ENCODE data around the gene POLR2L.

Gene POLR2L

GRCh38 chr11:824942-825341, 17.4 kb downstream of the POLR2L start:
- no peak for DNase-seq

GRCh38 chr11:824292-824880, 17.9 kb downstream of the POLR2L start:
- DNase-seq = no peak

DNA sequence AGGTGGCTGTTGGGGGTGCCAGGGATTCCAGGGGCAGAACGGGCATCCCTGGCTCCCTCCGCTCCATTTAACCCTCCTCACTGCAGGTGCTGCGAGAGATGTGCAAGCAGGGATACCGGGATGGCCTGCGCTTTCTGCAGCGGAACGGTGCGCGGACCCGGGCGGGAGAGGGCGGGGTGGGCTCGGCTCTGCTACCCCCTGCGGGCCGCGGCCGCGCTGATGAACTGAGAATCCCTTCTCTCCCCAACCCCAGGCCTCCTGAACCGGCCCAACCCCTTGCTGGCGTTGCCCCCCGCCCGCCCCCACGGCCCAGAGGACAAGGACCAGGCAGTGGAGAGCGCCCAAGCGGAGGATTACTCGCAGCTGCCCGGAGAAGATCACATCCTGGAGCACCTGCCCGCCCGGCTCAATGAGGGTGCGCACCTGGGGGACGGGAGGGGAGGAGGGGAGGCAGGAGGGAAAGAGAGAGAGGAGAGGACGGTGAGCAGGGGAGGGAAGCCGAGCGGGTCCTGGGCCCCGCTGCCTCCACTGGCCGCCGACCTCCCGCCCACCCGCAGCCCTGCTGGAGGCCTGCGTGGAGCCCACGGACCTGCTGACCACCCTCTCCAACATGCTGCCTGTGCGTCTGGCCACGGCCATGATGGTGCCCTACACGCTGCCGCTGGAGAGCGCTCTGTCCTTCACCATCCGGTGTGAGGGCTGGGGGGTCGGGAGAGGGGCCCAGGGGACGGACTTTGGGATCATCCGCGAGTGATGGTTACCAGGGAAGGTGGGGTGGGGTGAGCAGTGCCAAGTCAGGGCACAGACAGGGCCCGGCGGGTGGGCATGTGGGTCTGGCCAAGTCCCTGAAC, 18.7 kb downstream of the POLR2L start:
- DNase-seq = no peak

DNA sequence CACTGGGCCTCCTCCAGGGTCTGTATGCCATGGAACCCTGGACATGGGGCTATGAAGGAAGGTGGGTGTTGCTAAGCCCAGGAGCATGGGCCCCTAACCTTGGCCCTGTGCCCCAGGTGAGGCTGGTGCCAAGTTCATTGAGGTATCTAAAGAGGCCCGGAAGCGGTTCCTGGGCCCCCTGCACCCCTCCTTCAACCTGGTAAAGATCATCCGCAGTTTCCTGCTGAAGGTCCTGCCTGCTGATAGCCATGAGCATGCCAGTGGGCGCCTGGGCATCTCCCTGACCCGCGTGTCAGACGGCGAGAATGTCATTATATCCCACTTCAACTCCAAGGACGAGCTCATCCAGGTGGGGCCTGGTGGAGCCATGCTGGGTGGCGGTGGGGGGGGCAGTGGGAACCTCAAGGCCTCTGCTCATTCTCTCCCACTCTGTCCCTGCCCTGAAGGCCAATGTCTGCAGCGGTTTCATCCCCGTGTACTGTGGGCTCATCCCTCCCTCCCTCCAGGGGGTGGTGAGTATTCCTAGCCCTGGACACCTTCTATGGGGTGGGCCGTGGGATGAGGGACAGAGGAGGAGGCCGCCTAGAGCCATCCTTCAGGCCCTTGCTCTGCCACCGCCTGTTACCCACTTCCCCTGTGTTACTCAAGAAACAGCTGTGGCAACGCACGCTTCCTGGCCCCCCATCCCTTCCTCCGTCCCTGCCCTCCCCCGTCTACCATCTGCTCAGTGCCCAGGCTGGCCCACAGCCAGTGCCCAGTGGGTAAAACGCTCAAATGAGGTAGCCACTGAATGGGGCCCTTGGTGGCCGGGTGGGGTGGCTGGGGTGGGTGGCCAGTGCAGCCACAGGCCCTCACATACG, 20.6 kb downstream of the POLR2L start:
- DNase-seq = no peak

GRCh38 chr11:820655-821511, 21.4 kb downstream of the POLR2L start:
- no peak for DNase-seq

DNA sequence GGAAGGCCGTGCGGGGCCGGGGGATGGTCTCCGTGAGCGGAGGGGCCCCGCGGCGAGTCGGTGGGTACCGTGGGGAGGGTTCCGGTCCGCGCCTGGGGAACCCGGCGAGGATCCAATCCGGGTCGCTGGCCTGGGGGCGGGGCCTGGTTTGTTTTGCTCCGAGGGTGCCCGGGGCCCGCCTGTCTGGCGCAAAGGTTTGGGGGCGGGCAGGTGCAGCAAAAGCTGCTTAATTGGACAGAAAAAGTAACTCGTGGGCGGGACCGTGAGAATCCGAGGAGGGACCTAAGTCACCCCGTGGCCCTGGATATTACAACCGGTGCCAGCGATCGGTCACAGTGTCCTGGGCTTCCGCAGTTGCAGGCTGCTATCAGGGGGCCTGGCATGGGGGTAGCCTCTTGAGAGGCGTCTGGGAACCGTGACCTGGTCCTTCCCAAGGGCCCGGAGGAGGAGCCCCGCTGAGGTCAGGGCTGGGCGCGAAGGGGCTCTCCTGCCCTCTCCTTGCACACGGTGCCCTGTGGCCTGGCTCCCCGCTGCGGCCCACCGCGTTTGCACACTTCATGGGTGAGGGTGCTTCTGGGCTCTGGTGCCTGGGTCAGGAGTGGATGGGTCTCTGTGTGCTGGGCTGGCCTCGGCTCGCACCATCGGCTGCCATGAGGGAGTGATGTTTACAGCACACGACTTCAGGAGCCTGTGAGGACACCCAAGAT, 22.2 kb downstream of the POLR2L start:
- DNase-seq = no peak

DNA sequence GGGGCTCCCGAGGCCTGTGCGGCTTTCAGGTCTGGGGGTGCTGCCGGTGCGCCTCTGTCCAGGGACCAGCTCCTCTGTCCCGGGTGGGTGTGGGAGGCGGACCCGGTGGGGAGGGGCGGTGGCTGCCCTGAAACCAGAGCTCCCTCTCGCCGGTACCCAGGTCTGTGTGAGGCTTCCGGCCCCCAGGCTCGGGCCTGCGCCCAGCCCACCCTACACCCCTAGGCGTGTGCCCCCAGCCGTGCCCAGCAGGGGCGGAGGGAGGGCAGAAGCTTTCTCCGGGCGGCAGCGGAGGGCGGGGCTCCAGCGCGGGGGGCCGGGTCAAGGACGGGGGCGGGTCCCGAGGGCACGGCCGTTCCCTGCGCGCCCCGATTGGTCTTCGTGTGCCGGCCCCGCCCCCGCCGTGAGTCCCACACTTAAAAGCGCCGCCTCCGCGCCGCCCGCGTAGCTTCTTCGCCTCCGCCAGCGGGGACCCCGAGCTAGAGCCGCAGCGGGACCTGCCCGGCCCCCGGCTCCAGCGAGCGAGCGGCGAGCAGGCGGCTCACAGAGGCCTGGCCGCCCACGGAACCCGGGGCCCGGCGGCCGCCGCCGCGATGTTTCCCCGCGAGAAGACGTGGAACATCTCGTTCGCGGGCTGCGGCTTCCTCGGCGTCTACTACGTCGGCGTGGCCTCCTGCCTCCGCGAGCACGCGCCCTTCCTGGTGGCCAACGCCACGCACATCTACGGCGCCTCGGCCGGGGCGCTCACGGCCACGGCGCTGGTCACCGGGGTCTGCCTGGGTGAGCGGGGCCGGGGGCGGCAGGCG, 23.0 kb downstream of the POLR2L start:
- peak; percentile 52 for DNase-seq

GRCh38 chr11:818396-819128, 23.8 kb downstream of the POLR2L start, which contains the start of gene PNPLA2:
Gene PNPLA2, plus strand, starts transcription at chr11:818914. Its CDS starts 805 bp downstream, at chr11:819719.
- DNase-seq = no peak

GRCh38 chr11:816433-816779, 25.9 kb downstream of the POLR2L start:
- DNase-seq = no peak

DNA sequence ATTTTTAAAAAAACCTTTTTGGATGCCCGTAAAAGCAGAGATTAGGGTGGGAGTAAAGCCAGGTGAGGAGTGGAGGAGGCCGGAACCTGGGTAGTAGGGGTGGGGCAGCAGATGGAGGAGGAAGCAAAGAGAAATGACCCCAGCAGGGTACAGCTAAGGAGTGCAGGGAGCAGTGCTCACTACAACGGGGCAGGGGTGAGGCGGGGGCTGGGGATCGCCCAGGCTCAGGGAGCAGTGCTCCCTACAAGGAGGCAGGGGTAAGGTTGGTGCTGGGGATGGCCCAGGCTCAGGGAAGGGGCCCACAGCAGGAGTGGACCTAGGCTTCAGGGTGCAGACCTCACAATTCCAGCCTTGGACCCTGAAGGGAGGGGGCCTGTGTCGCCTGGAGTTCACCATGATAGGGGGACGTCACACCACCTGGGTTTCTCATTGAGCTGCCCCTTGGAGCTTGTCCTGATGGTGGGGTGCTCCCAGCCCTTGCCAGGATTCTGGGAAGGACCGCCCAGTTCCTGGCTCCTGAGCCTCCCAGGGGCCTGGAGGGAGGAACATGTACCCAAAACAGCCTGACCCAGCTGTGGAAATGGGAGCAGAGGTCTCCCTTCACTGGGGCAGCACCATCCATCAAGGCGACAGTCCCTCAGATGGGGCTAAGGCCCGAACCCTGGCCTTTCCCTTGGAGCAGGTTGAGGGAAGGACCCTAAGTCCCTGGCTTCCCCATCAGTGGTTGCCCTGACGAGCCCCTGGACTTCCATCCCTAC, 26.5 kb downstream of the POLR2L start:
- no peak for DNase-seq

DNA sequence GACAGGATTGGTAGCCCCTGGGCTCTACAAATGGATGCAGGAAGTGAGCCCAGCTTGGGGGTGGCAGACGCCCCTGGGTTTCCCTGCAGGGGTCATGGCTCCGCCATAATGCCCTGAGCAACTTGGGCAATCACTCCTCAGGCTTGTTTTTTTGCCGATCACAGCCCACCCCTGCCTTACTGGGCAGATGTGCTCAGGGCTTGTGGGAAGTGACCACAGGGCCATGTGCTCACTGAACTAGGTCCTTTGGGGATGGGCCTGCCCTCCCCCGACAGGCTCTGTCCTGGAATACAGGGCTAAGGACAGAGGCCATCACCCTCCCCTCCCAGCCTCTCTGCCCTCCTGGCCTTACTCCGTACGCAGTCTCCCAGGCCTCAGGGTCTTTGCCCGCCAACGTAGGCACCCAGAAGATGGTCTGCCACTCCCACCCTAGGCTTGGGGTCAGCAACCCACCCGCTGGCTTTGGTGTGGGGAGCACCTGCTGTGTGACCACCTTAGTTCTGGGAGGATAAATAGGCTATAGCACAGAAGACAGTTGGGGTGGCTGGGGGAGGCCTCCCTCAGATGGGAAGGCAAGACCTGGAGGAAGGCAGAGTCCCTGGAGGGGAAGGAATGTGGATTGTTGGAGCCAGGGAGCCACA, 28.8 kb downstream of the POLR2L start:
- DNase-seq = no peak

- no peak for DNase-seq
Observed at GRCh38 chr11:813072-813455, 29.3 kb downstream of the POLR2L start.

- DNase-seq = no peak
Observed at GRCh38 chr11:812390-812789, 29.9 kb downstream of the POLR2L start.

GRCh38 chr11:811446-812245, 30.7 kb downstream of the POLR2L start:
- DNase-seq = no peak

GRCh38 chr11:810040-810567, 32.2 kb downstream of the POLR2L start:
- no peak for DNase-seq

- peak; percentile 86 for DNase-seq
Observed at GRCh38 chr11:809287-810039, 32.9 kb downstream of the POLR2L start, which contains the start of gene RPLP2. Gene RPLP2, plus strand, starts transcription at chr11:809967. Its CDS starts 268 bp downstream, at chr11:810235.

Measured in NCI-H1694 (cell line).